GM06990 (cell line): ENCODE results near the gene CPNE5.

Experiments used
- DNase-seq: peaks from one replicate; pipeline ENCODE4 v3.0.0-alpha.2; 2011; ENCODE audit not compliant: insufficient read length; ENCODE audit errors: extremely low read depth
- H3K27me3 ChIP-seq: replicated peaks from 2 replicates; pipeline ENCODE4 v1.6.0; 2011; ENCODE audit warnings: low read length; ENCODE audit not compliant: control insufficient read depth, insufficient read depth
- H3K36me3 ChIP-seq: 2 replicates; pipeline ENCODE4 v1.5.1; 2011; ENCODE audit warnings: low read length; ENCODE audit not compliant: control insufficient read depth, insufficient read depth
- H3K4me3 ChIP-seq: replicated peaks from 2 replicates; pipeline ENCODE4 v1.5.1; 2011; ENCODE audit warnings: low read depth, mild to moderate bottlenecking, control low read depth, low read length
- TF ChIP-seq, protein P1 (sequence below): IDR thresholded peaks from 2 replicates; pipeline ENCODE4 v1.5.1; 2011; ENCODE audit warnings: low read length, control low read depth, mild to moderate bottlenecking, inconsistent platforms; ENCODE audit not compliant: insufficient read depth, poor library complexity, severe bottlenecking

CPNE5 gene

DNA sequence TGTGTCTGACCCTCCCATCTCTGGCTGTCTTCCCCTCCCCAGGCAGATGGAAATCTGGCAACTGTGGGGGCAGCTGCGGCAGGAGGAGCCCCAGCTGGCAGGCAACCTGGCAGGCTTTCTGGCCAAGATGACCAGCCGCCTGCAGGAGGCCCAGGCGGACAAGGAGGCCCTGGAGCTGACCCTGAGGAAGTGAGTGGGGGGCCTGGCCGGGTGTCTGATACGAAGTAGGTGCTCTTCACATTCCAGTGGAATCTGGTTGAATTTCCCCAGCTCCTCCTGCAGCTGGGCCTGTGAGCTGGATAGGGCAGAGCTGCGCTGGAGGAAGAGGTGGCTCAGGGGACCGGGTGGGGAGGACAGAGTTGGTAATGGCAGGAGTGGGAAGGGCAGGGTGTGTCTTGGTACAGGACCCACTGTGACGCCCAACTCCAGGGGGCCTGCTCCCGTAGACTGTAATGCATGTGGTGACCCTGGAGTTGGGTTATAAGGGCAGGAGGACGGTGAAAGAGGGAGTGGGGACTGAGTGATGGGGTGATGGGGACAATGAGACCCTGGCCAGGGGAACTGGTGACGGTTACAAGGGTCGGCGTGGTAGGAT, 121.9 kb downstream of the CPNE5 start:
- TF ChIP-seq, protein P1, sequence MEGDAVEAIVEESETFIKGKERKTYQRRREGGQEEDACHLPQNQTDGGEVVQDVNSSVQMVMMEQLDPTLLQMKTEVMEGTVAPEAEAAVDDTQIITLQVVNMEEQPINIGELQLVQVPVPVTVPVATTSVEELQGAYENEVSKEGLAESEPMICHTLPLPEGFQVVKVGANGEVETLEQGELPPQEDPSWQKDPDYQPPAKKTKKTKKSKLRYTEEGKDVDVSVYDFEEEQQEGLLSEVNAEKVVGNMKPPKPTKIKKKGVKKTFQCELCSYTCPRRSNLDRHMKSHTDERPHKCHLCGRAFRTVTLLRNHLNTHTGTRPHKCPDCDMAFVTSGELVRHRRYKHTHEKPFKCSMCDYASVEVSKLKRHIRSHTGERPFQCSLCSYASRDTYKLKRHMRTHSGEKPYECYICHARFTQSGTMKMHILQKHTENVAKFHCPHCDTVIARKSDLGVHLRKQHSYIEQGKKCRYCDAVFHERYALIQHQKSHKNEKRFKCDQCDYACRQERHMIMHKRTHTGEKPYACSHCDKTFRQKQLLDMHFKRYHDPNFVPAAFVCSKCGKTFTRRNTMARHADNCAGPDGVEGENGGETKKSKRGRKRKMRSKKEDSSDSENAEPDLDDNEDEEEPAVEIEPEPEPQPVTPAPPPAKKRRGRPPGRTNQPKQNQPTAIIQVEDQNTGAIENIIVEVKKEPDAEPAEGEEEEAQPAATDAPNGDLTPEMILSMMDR = no peak
- Histone ChIP-seq H3K4me3 (no peak overlapping the region), H3K36me3 (no peaks in the 10 kb centered on the region), H3K27me3 (no peaks in the 10 kb centered on the region)
- DNase-seq = no peak

DNA sequence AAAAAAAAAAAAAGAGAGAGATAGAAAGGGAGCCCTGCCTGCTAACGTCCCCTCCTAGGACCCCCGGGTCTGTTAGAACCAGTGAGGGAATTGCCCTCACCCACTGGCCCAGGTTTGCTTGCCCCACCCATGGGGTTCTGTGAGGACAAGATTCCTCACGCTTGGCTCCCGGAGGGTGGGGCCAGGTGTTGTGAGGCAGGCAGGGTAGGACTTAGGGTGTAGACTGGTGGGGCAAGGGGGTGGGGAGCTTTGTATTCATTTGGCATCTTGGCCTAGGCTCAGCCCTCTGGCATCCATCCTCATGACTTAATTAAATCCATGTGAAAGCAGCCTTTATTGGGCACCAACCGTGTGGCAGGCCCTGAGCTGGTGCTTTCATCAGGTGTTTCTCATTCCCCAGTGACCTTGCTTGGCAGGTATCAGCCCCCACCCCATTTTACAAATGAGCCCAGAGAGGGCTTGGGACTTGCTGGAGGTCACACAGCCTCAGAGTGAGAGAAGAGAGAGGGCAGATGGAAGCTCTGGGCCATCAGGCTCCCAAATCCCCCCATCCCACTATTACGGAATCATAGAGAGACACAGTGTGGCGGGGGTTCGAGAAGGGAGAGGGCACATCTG, 122.7 kb downstream of the CPNE5 start:
- Histone ChIP-seq H3K4me3 (no peak overlapping the region), H3K27me3 (no peaks in the 10 kb centered on the region), H3K36me3 (no peaks in the 10 kb centered on the region)
- TF ChIP-seq, protein P1 = no peak
- DNase-seq = no peak

DNA sequence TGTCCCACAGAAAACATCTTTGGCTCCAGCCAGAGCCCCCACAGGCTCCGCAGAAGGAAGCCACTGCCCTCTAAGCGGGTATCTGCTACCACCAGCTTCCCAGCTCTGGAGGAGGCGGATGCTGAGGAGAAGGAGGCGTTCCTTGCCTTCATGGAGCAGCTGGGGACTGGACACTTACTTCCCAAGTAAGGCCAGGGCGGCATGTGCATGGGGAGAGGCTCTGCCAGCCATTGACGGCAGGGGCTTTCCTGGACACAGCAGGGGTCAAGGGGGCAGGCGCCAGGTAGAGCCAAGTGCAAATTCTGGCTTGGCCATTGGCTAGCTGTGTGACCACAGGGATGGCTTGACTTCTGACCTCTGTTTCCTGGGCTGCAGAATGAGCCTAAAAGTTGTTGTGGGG, 123.8 kb downstream of the CPNE5 start:
- Histone ChIP-seq H3K27me3 (no peaks in the 10 kb centered on the region), H3K36me3 (no peaks in the 10 kb centered on the region), H3K4me3 (no peak overlapping the region)
- no peak for DNase-seq
- TF ChIP-seq, protein P1 = no peak

DNA sequence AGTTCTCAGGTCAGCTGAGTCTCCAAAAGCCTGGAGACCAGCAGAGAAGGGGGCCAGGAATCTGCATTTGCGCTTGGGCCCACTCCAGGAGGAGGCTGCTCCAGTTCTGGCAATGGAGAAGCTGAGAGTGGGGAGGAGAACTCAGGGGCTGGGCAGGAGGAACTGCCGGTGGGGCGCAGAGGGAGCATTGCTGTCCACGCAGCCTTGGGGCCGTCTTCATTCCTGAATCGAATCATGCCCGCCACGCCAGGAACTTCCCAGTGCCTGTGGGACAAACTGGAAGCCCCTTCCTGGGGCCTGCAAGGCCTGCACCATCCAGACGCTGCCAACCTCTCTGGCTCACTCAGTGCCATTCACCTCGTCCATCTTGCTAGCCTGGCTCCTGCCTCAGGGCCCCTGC, 124.7 kb downstream of the CPNE5 start:
- TF ChIP-seq, protein P1 = no peak
- no peaks in the 10 kb centered on the region for H3K27me3 ChIP-seq
- H3K4me3 ChIP-seq = no peak overlapping the region
- H3K36me3 ChIP-seq = no peaks in the 10 kb centered on the region
- DNase-seq = no peak

DNA sequence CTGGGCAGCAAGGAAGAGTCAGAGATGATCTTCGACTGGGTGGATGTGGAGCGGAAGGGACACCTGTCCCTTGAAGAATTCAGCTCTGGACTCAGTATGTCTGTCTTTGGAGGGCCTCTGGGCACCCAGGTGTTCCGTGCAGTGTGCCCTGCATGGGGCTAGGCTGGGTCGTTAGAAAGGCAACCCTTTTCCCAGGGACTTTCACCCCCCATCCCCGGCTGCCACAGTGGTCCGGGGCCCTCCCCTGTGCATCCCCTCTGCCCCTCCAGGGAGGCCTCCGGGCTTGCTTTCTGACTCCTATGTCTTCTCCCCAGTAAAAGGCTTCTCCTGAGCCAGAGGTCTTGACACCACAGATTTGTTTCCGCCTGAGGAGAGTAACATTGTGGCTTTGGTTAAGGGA, 125.4 kb downstream of the CPNE5 start:
- no peaks in the 10 kb centered on the region for H3K36me3 ChIP-seq
- no peak overlapping the region for H3K4me3 ChIP-seq
- no peak for DNase-seq
- no peaks in the 10 kb centered on the region for H3K27me3 ChIP-seq
- TF ChIP-seq, protein P1 = no peak
